SK-N-SH treated with all-trans-retinoic acid at 6 μM for 48 hours (cell line): ENCODE data around the gene AKR7A3.
"Not testable (repeated sequence)": the region's sequence is repeated elsewhere in the genome, so short reads cannot be mapped to it uniquely, and the experiment has no call there.

Source experiments
- ARNTL ChIP-seq: fragments of 450-650 bp; formaldehyde crosslinking; IDR thresholded peaks from 2 replicates; pipeline ENCODE4 v1.5.0; 2020; ENCODE audit warnings: low read depth, mild to moderate bottlenecking, moderate library complexity, borderline replicate concordance
- BACH2 ChIP-seq: fragments of 250-450 bp; sonication (Bioruptor Pico); IDR thresholded peaks from 2 replicates; pipeline ENCODE4 v1.9.0; 2021; ENCODE audit warnings: mild to moderate bottlenecking, borderline replicate concordance
- GLIS3 ChIP-seq: fragments of 250-450 bp; sonication (Bioruptor Pico); IDR thresholded peaks from 2 replicates; pipeline ENCODE4 v1.5.0; 2020; ENCODE audit warnings: mild to moderate bottlenecking, moderate library complexity
- ISL1 ChIP-seq: fragments of 250-450 bp; sonication (Bioruptor Pico); IDR thresholded peaks from 2 replicates; pipeline ENCODE4 v2.1.2; 2022; ENCODE audit warnings: mild to moderate bottlenecking, moderate library complexity
- OSR1 ChIP-seq: fragments of 250-450 bp; sonication (Bioruptor Pico); IDR thresholded peaks from 2 replicates; pipeline ENCODE4 v1.8.0; 2022; ENCODE audit warnings: moderate library complexity, mild to moderate bottlenecking, inconsistent platforms
- PPARA ChIP-seq: fragments of 250-450 bp; sonication (Bioruptor Pico); IDR thresholded peaks from 2 replicates; pipeline ENCODE4 v1.5.0; 2020; ENCODE audit warnings: mild to moderate bottlenecking, borderline replicate concordance
- RARB ChIP-seq: fragments of 250-450 bp; sonication (Bioruptor Pico); IDR thresholded peaks from 2 replicates; pipeline ENCODE4 v1.8.0; 2021; ENCODE audit warnings: mild to moderate bottlenecking, moderate library complexity
- TOX ChIP-seq: fragments of 250-450 bp; sonication (Bioruptor Pico); IDR thresholded peaks from 2 replicates; pipeline ENCODE4 v1.8.0; 2021; ENCODE audit warnings: mild to moderate bottlenecking, moderate library complexity, borderline replicate concordance
- ZFP3 ChIP-seq: fragments of 250-450 bp; sonication (Bioruptor Pico); IDR thresholded peaks from 2 replicates; pipeline ENCODE4 v1.5.0; 2020; ENCODE audit warnings: mild to moderate bottlenecking, moderate library complexity
- ZFP30 ChIP-seq: fragments of 450-650 bp; formaldehyde crosslinking; IDR thresholded peaks from 2 replicates; pipeline ENCODE4 v1.5.0; 2022; ENCODE audit warnings: mild to moderate bottlenecking, moderate library complexity
- ZNF8 ChIP-seq: fragments of 450-650 bp; formaldehyde crosslinking; IDR thresholded peaks from 2 replicates; pipeline ENCODE4 v1.5.0; 2020; ENCODE audit warnings: mild to moderate bottlenecking, moderate library complexity
- TF ChIP-seq, protein P1 (sequence below): fragments of 250-450 bp; sonication (Bioruptor Pico); IDR thresholded peaks from 2 replicates; pipeline ENCODE4 v1.8.0; 2020; ENCODE audit warnings: mild to moderate bottlenecking, moderate library complexity, borderline replicate concordance
- TF ChIP-seq, protein P2 (sequence below): fragments of 250-450 bp; sonication (Bioruptor Pico); IDR thresholded peaks from 2 replicates; pipeline ENCODE4 v1.8.0; 2021; ENCODE audit warnings: low read depth, mild to moderate bottlenecking, moderate library complexity, borderline replicate concordance
- TF ChIP-seq, protein P3 (sequence below): fragments of 250-450 bp; sonication (Bioruptor Pico); IDR thresholded peaks from 2 replicates; pipeline ENCODE4 v1.5.1; 2021; ENCODE audit warnings: mild to moderate bottlenecking, moderate library complexity

- not testable (repeated sequence) for TF ChIP-seq ISL1 (CRISPR knock-in tag); TOX (CRISPR knock-in tag); ZFP30; BACH2 (CRISPR knock-in tag); RARB (CRISPR knock-in tag); ARNTL (CRISPR knock-in tag); ZFP3 (CRISPR knock-in tag); OSR1 (CRISPR knock-in tag); ZNF8 (CRISPR knock-in tag); GLIS3 (CRISPR knock-in tag); PPARA (CRISPR knock-in tag)
- TF ChIP-seq, protein P1, sequence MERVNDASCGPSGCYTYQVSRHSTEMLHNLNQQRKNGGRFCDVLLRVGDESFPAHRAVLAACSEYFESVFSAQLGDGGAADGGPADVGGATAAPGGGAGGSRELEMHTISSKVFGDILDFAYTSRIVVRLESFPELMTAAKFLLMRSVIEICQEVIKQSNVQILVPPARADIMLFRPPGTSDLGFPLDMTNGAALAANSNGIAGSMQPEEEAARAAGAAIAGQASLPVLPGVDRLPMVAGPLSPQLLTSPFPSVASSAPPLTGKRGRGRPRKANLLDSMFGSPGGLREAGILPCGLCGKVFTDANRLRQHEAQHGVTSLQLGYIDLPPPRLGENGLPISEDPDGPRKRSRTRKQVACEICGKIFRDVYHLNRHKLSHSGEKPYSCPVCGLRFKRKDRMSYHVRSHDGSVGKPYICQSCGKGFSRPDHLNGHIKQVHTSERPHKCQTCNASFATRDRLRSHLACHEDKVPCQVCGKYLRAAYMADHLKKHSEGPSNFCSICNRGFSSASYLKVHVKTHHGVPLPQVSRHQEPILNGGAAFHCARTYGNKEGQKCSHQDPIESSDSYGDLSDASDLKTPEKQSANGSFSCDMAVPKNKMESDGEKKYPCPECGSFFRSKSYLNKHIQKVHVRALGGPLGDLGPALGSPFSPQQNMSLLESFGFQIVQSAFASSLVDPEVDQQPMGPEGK (CRISPR knock-in tag): not testable (repeated sequence)
- TF ChIP-seq, protein P2, sequence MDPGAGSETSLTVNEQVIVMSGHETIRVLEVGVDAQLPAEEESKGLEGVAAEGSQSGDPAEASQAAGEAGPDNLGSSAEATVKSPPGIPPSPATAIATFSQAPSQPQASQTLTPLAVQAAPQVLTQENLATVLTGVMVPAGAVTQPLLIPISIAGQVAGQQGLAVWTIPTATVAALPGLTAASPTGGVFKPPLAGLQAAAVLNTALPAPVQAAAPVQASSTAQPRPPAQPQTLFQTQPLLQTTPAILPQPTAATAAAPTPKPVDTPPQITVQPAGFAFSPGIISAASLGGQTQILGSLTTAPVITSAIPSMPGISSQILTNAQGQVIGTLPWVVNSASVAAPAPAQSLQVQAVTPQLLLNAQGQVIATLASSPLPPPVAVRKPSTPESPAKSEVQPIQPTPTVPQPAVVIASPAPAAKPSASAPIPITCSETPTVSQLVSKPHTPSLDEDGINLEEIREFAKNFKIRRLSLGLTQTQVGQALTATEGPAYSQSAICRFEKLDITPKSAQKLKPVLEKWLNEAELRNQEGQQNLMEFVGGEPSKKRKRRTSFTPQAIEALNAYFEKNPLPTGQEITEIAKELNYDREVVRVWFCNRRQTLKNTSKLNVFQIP: not testable (repeated sequence)
- TF ChIP-seq, protein P3, sequence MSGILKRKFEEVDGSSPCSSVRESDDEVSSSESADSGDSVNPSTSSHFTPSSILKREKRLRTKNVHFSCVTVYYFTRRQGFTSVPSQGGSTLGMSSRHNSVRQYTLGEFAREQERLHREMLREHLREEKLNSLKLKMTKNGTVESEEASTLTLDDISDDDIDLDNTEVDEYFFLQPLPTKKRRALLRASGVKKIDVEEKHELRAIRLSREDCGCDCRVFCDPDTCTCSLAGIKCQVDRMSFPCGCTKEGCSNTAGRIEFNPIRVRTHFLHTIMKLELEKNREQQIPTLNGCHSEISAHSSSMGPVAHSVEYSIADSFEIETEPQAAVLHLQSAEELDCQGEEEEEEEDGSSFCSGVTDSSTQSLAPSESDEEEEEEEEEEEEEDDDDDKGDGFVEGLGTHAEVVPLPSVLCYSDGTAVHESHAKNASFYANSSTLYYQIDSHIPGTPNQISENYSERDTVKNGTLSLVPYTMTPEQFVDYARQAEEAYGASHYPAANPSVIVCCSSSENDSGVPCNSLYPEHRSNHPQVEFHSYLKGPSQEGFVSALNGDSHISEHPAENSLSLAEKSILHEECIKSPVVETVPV (CRISPR knock-in tag): not testable (repeated sequence)
Observed at GRCh38 chr1:19270343-19270730, 18.2 kb downstream of the AKR7A3 start.
